B cell (primary cell): ENCODE measurements around the gene CASP5.

Experiments
- CTCF ChIP-seq: fragments of 200-600 bp; IDR thresholded peaks from one replicate; pipeline ENCODE4 v1.8.0; 2022; ENCODE audit warnings: antibody characterized with exemption, mild to moderate bottlenecking
- EZH2 ChIP-seq: IDR thresholded peaks from 2 replicates; pipeline ENCODE4 v1.6.1; 2012; ENCODE audit warnings: borderline replicate concordance, low read depth, mild to moderate bottlenecking, moderate library complexity, low read length; ENCODE audit not compliant: insufficient read depth, poor library complexity, severe bottlenecking

GRCh38 chr11:104991994-104992393 lies 31.0 kb downstream of the CASP5 start:
- no peak for TF ChIP-seq CTCF
- no peak for TF ChIP-seq EZH2
